ENCODE results near the gene VSIR. TPM values are rescaled to one million over a fixed set of nuclear protein-coding genes. Genes with fewer than 3 reads are reported as not detected.
A peak's percentile ranks its signal among the peaks of the same experiment; 100 is the strongest.

Gene VSIR
- total and polyA plus RNA-seq, 9 of the 15 experiments (the other 6 are each of a cell fraction or from before 2014, with no cell fraction given), result 0.14 to 20.5 (median 9.3) TPM

GRCh38 chr10:71753091-71753959 is 20.0 kb downstream of the VSIR start (continued):
- TF ChIP-seq TRIM24 (IDR thresholded peaks at IDR 0.05) (peak; percentile 85 to 94), NFIC (IDR thresholded peaks at IDR 0.05) (peak; percentile 59), SRF (CRISPR knock-in tag; IDR thresholded peaks at IDR 0.05) (peak in 1 of 2 experiments; percentile 72; a peak in 3 of 4 replicates), ZNF561 (CRISPR knock-in tag; conservative IDR thresholded peaks at IDR 0.05) (no peak), ZFPM2 (CRISPR knock-in tag; IDR thresholded peaks at IDR 0.05) (peak; percentile 52; the same call in 1 of the 2 replicates), MTF1 (CRISPR knock-in tag; IDR thresholded peaks at IDR 0.05; ENCODE audit: borderline replicate concordance) (no peak), ZNF146 (CRISPR knock-in tag; IDR thresholded peaks at IDR 0.05; ENCODE audit: unreplicated experiment) (no peak), ZNF318 (IDR thresholded peaks at IDR 0.05; ENCODE audit: borderline replicate concordance in 1 of 2, low read depth in 1 of 2) (peak in 1 of 2 experiments; percentile 85; a peak in 2 of 4 replicates), SRSF1 (IDR thresholded peaks at IDR 0.05; ENCODE audit: low read depth, low read length) (no peak)
- TF ChIP-seq, protein P1, sequence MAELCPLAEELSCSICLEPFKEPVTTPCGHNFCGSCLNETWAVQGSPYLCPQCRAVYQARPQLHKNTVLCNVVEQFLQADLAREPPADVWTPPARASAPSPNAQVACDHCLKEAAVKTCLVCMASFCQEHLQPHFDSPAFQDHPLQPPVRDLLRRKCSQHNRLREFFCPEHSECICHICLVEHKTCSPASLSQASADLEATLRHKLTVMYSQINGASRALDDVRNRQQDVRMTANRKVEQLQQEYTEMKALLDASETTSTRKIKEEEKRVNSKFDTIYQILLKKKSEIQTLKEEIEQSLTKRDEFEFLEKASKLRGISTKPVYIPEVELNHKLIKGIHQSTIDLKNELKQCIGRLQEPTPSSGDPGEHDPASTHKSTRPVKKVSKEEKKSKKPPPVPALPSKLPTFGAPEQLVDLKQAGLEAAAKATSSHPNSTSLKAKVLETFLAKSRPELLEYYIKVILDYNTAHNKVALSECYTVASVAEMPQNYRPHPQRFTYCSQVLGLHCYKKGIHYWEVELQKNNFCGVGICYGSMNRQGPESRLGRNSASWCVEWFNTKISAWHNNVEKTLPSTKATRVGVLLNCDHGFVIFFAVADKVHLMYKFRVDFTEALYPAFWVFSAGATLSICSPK (IDR thresholded peaks at IDR 0.05; ENCODE audit: borderline replicate concordance), result no peak
- TF ChIP-seq, protein P2, sequence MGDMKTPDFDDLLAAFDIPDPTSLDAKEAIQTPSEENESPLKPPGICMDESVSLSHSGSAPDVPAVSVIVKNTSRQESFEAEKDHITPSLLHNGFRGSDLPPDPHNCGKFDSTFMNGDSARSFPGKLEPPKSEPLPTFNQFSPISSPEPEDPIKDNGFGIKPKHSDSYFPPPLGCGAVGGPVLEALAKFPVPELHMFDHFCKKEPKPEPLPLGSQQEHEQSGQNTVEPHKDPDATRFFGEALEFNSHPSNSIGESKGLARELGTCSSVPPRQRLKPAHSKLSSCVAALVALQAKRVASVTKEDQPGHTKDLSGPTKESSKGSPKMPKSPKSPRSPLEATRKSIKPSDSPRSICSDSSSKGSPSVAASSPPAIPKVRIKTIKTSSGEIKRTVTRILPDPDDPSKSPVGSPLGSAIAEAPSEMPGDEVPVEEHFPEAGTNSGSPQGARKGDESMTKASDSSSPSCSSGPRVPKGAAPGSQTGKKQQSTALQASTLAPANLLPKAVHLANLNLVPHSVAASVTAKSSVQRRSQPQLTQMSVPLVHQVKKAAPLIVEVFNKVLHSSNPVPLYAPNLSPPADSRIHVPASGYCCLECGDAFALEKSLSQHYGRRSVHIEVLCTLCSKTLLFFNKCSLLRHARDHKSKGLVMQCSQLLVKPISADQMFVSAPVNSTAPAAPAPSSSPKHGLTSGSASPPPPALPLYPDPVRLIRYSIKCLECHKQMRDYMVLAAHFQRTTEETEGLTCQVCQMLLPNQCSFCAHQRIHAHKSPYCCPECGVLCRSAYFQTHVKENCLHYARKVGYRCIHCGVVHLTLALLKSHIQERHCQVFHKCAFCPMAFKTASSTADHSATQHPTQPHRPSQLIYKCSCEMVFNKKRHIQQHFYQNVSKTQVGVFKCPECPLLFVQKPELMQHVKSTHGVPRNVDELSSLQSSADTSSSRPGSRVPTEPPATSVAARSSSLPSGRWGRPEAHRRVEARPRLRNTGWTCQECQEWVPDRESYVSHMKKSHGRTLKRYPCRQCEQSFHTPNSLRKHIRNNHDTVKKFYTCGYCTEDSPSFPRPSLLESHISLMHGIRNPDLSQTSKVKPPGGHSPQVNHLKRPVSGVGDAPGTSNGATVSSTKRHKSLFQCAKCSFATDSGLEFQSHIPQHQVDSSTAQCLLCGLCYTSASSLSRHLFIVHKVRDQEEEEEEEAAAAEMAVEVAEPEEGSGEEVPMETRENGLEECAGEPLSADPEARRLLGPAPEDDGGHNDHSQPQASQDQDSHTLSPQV (IDR thresholded peaks at IDR 0.05), result peak; percentile 52; the same call in 1 of the 2 replicates
